GM12878 (cell line): Measurements from ENCODE around the gene CSRP1. TPM values are rescaled to one million over a fixed set of nuclear protein-coding genes. Genes with fewer than 3 reads are reported as not detected.

Experiments used
- ATAC-seq: fragments of 200-7000 bp; cut with Tn5 transposase; 3 replicates; pipeline ENCODE4 v1.9.1; 2020; ENCODE audit warnings: mild to moderate bottlenecking, moderate library complexity
- BruUV-seq: library from RNA; stranded (reverse); fragments of 400-500 nt; replicated peaks from 2 replicates; lab custom pipeline; 2021; lab: Mats Ljungman, UMichigan
- CTCF ChIA-PET: fragments of 300-600 bp; sonication (Branson Sonifier 250); formaldehyde crosslinking; extraction: SDS; loops from one replicate; lab custom pipeline; 2021; ENCODE audit warnings: inconsistent platforms; lab: Yijun Ruan, JAX
- POLR2A ChIA-PET: fragments of 350-600 bp; formaldehyde crosslinking; extraction: SDS; loops from one replicate; lab custom pipeline; 2021; ENCODE audit warnings: inconsistent platforms; lab: Charles Lee
- RAD21 ChIA-PET: fragments of 300-600 bp; sonication (Branson Sonifier 250); formaldehyde crosslinking; loops from one replicate; lab custom pipeline; 2023; ENCODE audit warnings: antibody characterized with exemption; ENCODE audit not compliant: unreplicated experiment; lab: Charles Lee
- SMC1A ChIA-PET: fragments of 300-600 bp; sonication (Branson Sonifier 250); formaldehyde crosslinking; loops from one replicate; lab custom pipeline; 2023; ENCODE audit not compliant: unreplicated experiment, uncharacterized antibody; lab: Charles Lee
- DNase-seq: peaks from one replicate; pipeline ENCODE4 v3.0.0-alpha.2; 2011; ENCODE audit warnings: low read depth, low spot score
- FAIRE-seq: peaks from 3 replicates; lab custom pipeline; 2011; peaks lifted over from hg19 to GRCh38; lab: Jason Lieb, UNC
- H2AFZ ChIP-seq: 2 replicates; pipeline ENCODE4 v1.6.0; 2011; ENCODE audit warnings: low read depth, low read length, control low read depth; ENCODE audit not compliant: control insufficient read depth
- H3K27ac ChIP-seq: 2 replicates; pipeline ENCODE4 v1.5.1; 2011; ENCODE audit warnings: control low read depth; ENCODE audit not compliant: control insufficient read depth, insufficient read depth
- H3K27me3 ChIP-seq, 2 experiments: replicated peaks in 1 of 2; 2 replicates each; pipeline versions ENCODE4 v1.6.0 to v1.6.1; 2011; ENCODE audit warnings: low read length in 1 of 2; ENCODE audit not compliant: control insufficient read depth in 2 of 2, insufficient read depth in 2 of 2
- H3K36me3 ChIP-seq, 2 experiments: 2 replicates each; pipeline ENCODE4 v1.5.1; 2011; ENCODE audit warnings: low read length in 1 of 2; ENCODE audit not compliant: control insufficient read depth in 2 of 2, insufficient read depth in 2 of 2
- H3K4me1 ChIP-seq: 2 replicates; pipeline ENCODE4 v1.6.1; 2011; ENCODE audit warnings: mild to moderate bottlenecking, low read length, moderate library complexity, mixed read lengths; ENCODE audit not compliant: control insufficient read depth, insufficient read depth
- H3K4me2 ChIP-seq: 2 replicates; pipeline ENCODE4 v1.6.0; 2011; ENCODE audit warnings: control low read depth; ENCODE audit not compliant: control insufficient read depth, insufficient read depth
- H3K4me3 ChIP-seq: fragments of 200-600 bp; sonication (generic); 2 replicates; pipeline ENCODE4 v1.5.1; 2016
- H3K79me2 ChIP-seq: 2 replicates; pipeline ENCODE4 v1.6.0; 2011; ENCODE audit warnings: low read length; ENCODE audit not compliant: control insufficient read depth, insufficient read depth
- H3K9ac ChIP-seq: 2 replicates; pipeline ENCODE4 v1.8.0; 2011; ENCODE audit warnings: low read length, control low read depth, mixed read lengths; ENCODE audit not compliant: control insufficient read depth, insufficient read depth
- H3K9me3 ChIP-seq: replicated peaks from 3 replicates; pipeline ENCODE4 v1.5.1; 2011; ENCODE audit warnings: mild to moderate bottlenecking, low read length; ENCODE audit not compliant: control insufficient read depth, insufficient read depth
- H4K20me1 ChIP-seq: 2 replicates; pipeline ENCODE4 v1.6.0; 2011; ENCODE audit not compliant: control insufficient read depth, insufficient read depth
- WGBS: methylation state at CpG from one replicate; pipeline ENCODE4 v1.1.6; 2016; ENCODE audit warnings: low lambda C conversion rate; ENCODE audit not compliant: insufficient replicate concordance, insufficient coverage; ENCODE audit errors: missing lambda C conversion rate; 5-methylcytosine and 5-hydroxymethylcytosine counted together
- in situ Hi-C: fragments of 300-500 bp; cut with MboI; formaldehyde crosslinking; loops from 9 replicates; pipeline ENCODE4 v1.14.3; 2018; ENCODE audit warnings: mixed read lengths
- intact Hi-C: fragments of 100-400 bp; cut with micrococcal nuclease; formaldehyde crosslinking; loops from one replicate; pipeline ENCODE4 v1.14.2; 2022; ENCODE audit not compliant: unreplicated experiment
- polyA plus RNA-seq, 11 experiments: library from polyadenylated mRNA; depleted of rRNA in 4 of 11; unstranded in 6 of 11; stranded (reverse) in 5 of 11; fragments of >200 nt; fragmentation: Nextera tagmentation in 4 of 11; fragmentation: Illumina TruSeq in 1 of 11; extraction: Ambion mirVana in 4 of 11; extraction: Trizol in 1 of 11; gene quantifications; 1 replicate in 1 of 11; 2 replicates in 10 of 11; pipeline versions ENCODE4 v1.2.1 to v1.2.3, GENCODE V29; 2011 to 2016; ENCODE audit warnings: inconsistent platforms in 2 of 11, missing spikeins in 2 of 11, low read depth in 1 of 11
- total RNA-seq, 4 experiments: library from RNA; depleted of rRNA in 3 of 4; stranded (reverse); fragments of >200 nt in 3 of 4; fragmentation: Illumina TruSeq in 1 of 4; extraction: Trizol in 1 of 4; gene quantifications; 2 replicates each; pipeline versions ENCODE4 v1.2.1 to v1.2.3, GENCODE V29; 2013 to 2021
- TF ChIP-seq, protein P1 (sequence below): fragments of 450-650 bp; IDR thresholded peaks from 2 replicates; pipeline ENCODE4 v1.6.1; 2017; ENCODE audit warnings: mild to moderate bottlenecking, moderate library complexity
- TF ChIP-seq, protein P2 (sequence below): fragments of 450-650 bp; IDR thresholded peaks from 2 replicates; pipeline ENCODE4 v1.6.1; 2017; ENCODE audit warnings: mild to moderate bottlenecking, low read depth, inconsistent platforms; ENCODE audit not compliant: poor library complexity, severe bottlenecking

The CSRP1 gene
- total and polyA plus RNA-seq, 10 of the 15 experiments (the other 5 are each of a cell fraction or from before 2014, with no cell fraction given), result 23.4 to 99.2 (median 80.7) TPM

DNA sequence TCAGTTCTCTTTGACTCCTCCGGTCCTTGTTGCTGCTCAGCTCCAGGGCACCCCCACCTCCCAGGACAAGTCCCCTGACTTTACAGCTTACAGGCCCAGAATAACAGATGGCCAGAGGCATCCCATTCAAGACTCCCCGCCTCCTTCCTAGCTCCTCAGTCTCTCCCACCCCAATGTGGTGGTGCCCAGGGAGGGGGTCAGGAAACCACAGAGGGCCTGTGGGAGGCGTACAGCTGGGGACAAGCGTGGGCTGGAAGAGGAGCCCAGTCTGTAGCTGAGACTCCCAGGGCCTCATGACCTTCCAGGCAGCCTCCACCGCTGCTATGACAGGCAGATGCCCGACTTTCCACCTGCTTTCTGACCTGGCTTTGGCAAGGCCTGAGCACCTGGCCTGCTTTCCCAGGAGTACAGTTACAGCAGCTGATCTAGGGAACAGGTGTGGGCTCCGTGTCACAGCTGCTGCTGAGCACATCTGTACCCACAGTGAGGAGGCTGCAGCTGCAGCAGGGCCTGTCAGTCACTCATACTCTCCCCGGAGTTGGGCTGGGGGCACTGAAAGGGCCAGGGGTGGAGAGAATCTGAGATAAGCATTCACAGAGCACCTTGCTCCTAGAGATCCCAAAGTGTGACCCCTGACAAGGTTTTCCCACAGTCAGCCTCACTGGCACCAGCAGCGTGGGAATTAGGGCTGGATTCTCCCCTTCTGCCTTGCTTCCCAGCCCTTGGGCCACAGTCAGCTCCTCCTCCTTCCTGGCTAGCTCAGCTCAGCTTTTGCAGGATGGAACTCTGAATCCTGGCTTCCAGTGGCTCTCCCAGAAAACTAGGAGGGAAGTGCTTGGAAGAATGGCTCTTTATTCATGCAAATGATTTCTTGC is 24.9 kb upstream of the CSRP1 start:
- POLR2A ChIA-PET, result no interaction called here
- H3K9me3 ChIP-seq, result no peaks in the 10 kb centered on the region
- TF ChIP-seq, protein P1, sequence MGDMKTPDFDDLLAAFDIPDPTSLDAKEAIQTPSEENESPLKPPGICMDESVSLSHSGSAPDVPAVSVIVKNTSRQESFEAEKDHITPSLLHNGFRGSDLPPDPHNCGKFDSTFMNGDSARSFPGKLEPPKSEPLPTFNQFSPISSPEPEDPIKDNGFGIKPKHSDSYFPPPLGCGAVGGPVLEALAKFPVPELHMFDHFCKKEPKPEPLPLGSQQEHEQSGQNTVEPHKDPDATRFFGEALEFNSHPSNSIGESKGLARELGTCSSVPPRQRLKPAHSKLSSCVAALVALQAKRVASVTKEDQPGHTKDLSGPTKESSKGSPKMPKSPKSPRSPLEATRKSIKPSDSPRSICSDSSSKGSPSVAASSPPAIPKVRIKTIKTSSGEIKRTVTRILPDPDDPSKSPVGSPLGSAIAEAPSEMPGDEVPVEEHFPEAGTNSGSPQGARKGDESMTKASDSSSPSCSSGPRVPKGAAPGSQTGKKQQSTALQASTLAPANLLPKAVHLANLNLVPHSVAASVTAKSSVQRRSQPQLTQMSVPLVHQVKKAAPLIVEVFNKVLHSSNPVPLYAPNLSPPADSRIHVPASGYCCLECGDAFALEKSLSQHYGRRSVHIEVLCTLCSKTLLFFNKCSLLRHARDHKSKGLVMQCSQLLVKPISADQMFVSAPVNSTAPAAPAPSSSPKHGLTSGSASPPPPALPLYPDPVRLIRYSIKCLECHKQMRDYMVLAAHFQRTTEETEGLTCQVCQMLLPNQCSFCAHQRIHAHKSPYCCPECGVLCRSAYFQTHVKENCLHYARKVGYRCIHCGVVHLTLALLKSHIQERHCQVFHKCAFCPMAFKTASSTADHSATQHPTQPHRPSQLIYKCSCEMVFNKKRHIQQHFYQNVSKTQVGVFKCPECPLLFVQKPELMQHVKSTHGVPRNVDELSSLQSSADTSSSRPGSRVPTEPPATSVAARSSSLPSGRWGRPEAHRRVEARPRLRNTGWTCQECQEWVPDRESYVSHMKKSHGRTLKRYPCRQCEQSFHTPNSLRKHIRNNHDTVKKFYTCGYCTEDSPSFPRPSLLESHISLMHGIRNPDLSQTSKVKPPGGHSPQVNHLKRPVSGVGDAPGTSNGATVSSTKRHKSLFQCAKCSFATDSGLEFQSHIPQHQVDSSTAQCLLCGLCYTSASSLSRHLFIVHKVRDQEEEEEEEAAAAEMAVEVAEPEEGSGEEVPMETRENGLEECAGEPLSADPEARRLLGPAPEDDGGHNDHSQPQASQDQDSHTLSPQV, result no peak
- TF ChIP-seq, protein P2, sequence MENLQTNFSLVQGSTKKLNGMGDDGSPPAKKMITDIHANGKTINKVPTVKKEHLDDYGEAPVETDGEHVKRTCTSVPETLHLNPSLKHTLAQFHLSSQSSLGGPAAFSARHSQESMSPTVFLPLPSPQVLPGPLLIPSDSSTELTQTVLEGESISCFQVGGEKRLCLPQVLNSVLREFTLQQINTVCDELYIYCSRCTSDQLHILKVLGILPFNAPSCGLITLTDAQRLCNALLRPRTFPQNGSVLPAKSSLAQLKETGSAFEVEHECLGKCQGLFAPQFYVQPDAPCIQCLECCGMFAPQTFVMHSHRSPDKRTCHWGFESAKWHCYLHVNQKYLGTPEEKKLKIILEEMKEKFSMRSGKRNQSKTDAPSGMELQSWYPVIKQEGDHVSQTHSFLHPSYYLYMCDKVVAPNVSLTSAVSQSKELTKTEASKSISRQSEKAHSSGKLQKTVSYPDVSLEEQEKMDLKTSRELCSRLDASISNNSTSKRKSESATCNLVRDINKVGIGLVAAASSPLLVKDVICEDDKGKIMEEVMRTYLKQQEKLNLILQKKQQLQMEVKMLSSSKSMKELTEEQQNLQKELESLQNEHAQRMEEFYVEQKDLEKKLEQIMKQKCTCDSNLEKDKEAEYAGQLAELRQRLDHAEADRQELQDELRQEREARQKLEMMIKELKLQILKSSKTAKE, result no peak
- no peaks in the 10 kb centered on the region for H3K27me3 ChIP-seq
- CTCF ChIA-PET, result interaction anchor here (0.6 to 5.9 kb wide), 16 partner anchors 9 to 263 kb away, joined by 3 to 47 read pairs (median 5); no protein-coding TSS in a partner anchor
- H3K4me2 ChIP-seq, result no peak overlapping the region
- in situ Hi-C loops (no loop called here), intact Hi-C loops (loop anchor here (2.0 kb wide), 1 partner anchor 261 kb away; no protein-coding TSS in a partner anchor)
- H3K9ac ChIP-seq, result no peak overlapping the region
- WGBS, result 68% methylated on average over 9 of the region's 9 CpGs
- no peak overlapping the region for H2AFZ ChIP-seq
- no peaks in the 10 kb centered on the region for H3K79me2 ChIP-seq
- FAIRE-seq (no peak), ATAC-seq (no peak; the same call in 2 of the 3 replicates), DNase-seq (no peak)
- H4K20me1 ChIP-seq, result 0 out of 2 replicates have a peak, but pooled peaks cover 5% of the 10 kb centered on the region
- H3K4me1 ChIP-seq, result no peaks in the 10 kb centered on the region
- no peak overlapping the region for H3K27ac ChIP-seq
- RAD21 ChIA-PET, result interaction anchor here (0.8 to 1.7 kb wide), 6 partner anchors 12 to 171 kb away, joined by 3 to 5 read pairs (median 4); no protein-coding TSS in a partner anchor
- no peak overlapping the region for H3K4me3 ChIP-seq
- SMC1A ChIA-PET, result interaction anchor here (0.9 to 1.8 kb wide), 6 partner anchors 8 to 442 kb away, joined by 3 to 8 read pairs (median 4); no protein-coding TSS in a partner anchor
- no peaks in the 10 kb centered on the region for H3K36me3 ChIP-seq
- no TSS peak for BruUV-seq
